Trophoblast cell (in vitro differentiated cells and primary cell): ENCODE results near the gene CMTM4.

Experiments used
- DNase-seq, 2 donors: peaks; one replicate each; pipeline ENCODE4 v3.0.0-alpha.2; 2016
- H2AFZ ChIP-seq: 2 replicates; pipeline ENCODE4 v1.6.1; 2013; ENCODE audit warnings: low read length, moderate library complexity, mild to moderate bottlenecking; ENCODE audit not compliant: insufficient read depth, poor library complexity
- H2AK5ac ChIP-seq: 2 replicates; pipeline ENCODE4 v1.6.1; 2013; ENCODE audit warnings: mild to moderate bottlenecking, low read length
- H2BK120ac ChIP-seq: 2 replicates; pipeline ENCODE4 v1.6.1; 2013; ENCODE audit warnings: low read length, mild to moderate bottlenecking, moderate library complexity; ENCODE audit not compliant: insufficient read depth, poor library complexity
- H2BK12ac ChIP-seq: 2 replicates; pipeline ENCODE4 v1.6.1; 2013; ENCODE audit warnings: mild to moderate bottlenecking, low read length, moderate library complexity
- H2BK5ac ChIP-seq: 2 replicates; pipeline ENCODE4 v1.6.1; 2013; ENCODE audit warnings: low read length, low read depth, moderate library complexity, mild to moderate bottlenecking; ENCODE audit not compliant: poor library complexity
- H3K14ac ChIP-seq: 2 replicates; pipeline ENCODE4 v1.6.1; 2013; ENCODE audit warnings: mild to moderate bottlenecking, low read length
- H3K18ac ChIP-seq: 2 replicates; pipeline ENCODE4 v1.6.1; 2013; ENCODE audit warnings: mild to moderate bottlenecking, low read length
- H3K23ac ChIP-seq: 2 replicates; pipeline ENCODE4 v1.6.1; 2013; ENCODE audit warnings: low read length
- H3K27ac ChIP-seq: 2 replicates; pipeline ENCODE4 v1.5.1; 2013; ENCODE audit warnings: low read depth, mild to moderate bottlenecking, inconsistent platforms, low read length, moderate library complexity
- H3K27me3 ChIP-seq: 2 replicates; pipeline ENCODE4 v1.6.1; 2013; ENCODE audit warnings: inconsistent platforms, mild to moderate bottlenecking, low read length, moderate library complexity; ENCODE audit not compliant: insufficient read depth
- H3K36me3 ChIP-seq, 2 experiments: 1 replicate in 1 of 2; 2 replicates in 1 of 2; pipeline ENCODE4 v1.6.1; 2013; ENCODE audit warnings: low read length in 2 of 2, mild to moderate bottlenecking in 2 of 2, moderate library complexity in 1 of 2; ENCODE audit not compliant: insufficient read depth in 2 of 2, control insufficient read depth in 1 of 2
- H3K4ac ChIP-seq: 2 replicates; pipeline ENCODE4 v1.6.1; 2013; ENCODE audit warnings: low read depth, mild to moderate bottlenecking, low read length, moderate library complexity
- H3K4me1 ChIP-seq, 2 experiments: 1 replicate in 1 of 2; 2 replicates in 1 of 2; pipeline ENCODE4 v1.6.1; 2013; ENCODE audit warnings: low read length in 2 of 2, mild to moderate bottlenecking in 2 of 2, moderate library complexity in 1 of 2; ENCODE audit not compliant: insufficient read depth in 2 of 2, control insufficient read depth in 1 of 2
- H3K4me2 ChIP-seq: 2 replicates; pipeline ENCODE4 v1.6.1; 2013; ENCODE audit warnings: inconsistent platforms, mild to moderate bottlenecking, low read length, moderate library complexity
- H3K4me3 ChIP-seq: 2 replicates; pipeline ENCODE4 v1.5.1; 2013; ENCODE audit warnings: mild to moderate bottlenecking, low read depth, low read length, inconsistent platforms
- H3K79me1 ChIP-seq: one replicate; pipeline ENCODE4 v1.6.1; 2013; ENCODE audit warnings: low read length
- H3K79me2 ChIP-seq: 2 replicates; pipeline ENCODE4 v1.6.1; 2013; ENCODE audit warnings: low read length, mild to moderate bottlenecking; ENCODE audit not compliant: control insufficient read depth, insufficient read depth, poor library complexity
- H3K9ac ChIP-seq: 2 replicates; pipeline ENCODE4 v1.6.1; 2013; ENCODE audit warnings: mild to moderate bottlenecking, low read length
- H3K9me3 ChIP-seq: 2 replicates; pipeline ENCODE4 v1.6.1; 2013; ENCODE audit warnings: low read depth, mild to moderate bottlenecking, control low read depth, inconsistent platforms, low read length; ENCODE audit not compliant: insufficient read depth
- H4K12ac ChIP-seq: 2 replicates; pipeline ENCODE4 v1.6.1; 2013; ENCODE audit warnings: low read depth, mild to moderate bottlenecking, low read length, moderate library complexity
- H4K8ac ChIP-seq: 2 replicates; pipeline ENCODE4 v1.6.1; 2013; ENCODE audit warnings: low read depth, mild to moderate bottlenecking, low read length, moderate library complexity
- H4K91ac ChIP-seq: one replicate; pipeline ENCODE4 v1.6.1; 2013; ENCODE audit warnings: low read depth, mild to moderate bottlenecking, low read length, moderate library complexity
- WGBS: extraction: QIAGEN DNeasy Blood & Tissue Kit; methylation state at CpG from one replicate; pipeline ENCODE4 v1.1.7; 2013; ENCODE audit warnings: missing lambda C conversion rate; ENCODE audit not compliant: insufficient read length, insufficient coverage; ENCODE audit errors: extremely low coverage; 5-methylcytosine and 5-hydroxymethylcytosine counted together

CMTM4 gene

DNA sequence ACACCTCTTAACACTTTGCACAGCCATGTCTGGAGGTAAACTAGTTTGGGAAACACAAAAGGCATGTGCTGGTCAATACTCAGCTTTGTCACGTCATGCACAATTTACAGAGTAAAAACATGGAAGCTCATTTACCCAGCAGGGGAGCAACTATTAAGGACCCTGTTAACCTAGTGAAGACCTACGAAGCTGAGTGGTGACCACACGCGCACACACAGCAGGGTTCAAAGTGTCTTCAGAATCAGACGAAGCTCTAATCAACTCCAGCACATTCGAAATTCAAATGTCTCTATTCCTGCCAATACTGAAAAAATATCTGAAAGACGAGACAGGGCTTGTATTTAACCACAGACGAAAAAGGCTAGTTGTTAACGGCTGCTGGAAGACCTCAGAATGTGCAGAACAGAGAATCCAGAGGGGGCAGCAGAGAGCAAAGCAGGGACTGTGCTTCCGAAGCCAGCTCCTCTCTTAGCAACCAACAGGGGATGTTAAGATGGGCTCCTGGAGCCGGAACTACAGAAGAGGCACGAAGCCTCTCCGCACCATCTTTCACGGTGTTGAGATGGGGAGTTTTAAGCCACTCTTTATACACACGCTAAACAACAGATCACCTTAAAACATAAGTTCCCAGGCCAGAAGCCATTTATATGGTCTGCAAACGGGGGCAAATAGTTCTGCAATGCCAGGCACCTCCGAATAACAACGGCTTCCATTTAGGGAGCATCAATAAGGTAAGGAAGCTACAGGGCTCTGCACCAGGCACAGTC, 45.7 kb downstream of the CMTM4 start:
- Histone ChIP-seq H3K4me2 (peak overlapping the region; percentile 59), H2BK120ac (no peak overlapping the region), H3K9ac (peak overlapping the region; percentile 41), H3K23ac (no peak overlapping the region), H2AK5ac (no peak overlapping the region), H3K27me3 (no peaks in the 10 kb centered on the region), H3K4me3 (no peak overlapping the region), H3K27ac (no peak overlapping the region), H3K4ac (no peak overlapping the region), H2AFZ (no peak overlapping the region), H3K79me1 (no peaks in the 10 kb centered on the region), H3K9me3 (no peaks in the 10 kb centered on the region), H3K79me2 (no peaks in the 10 kb centered on the region), H3K18ac (no peak overlapping the region), H2BK12ac (no peak overlapping the region), H3K14ac (no peak overlapping the region), H2BK5ac (no peak overlapping the region), H3K4me1 (peaks cover 0 to 4% of the 10 kb centered on the region in 2 experiments), H4K8ac (no peak overlapping the region), H4K12ac (no peak overlapping the region), H4K91ac (no peak overlapping the region), H3K36me3 (no peaks in the 10 kb centered on the region)
- DNase-seq: peak; percentile 77 to 93
- WGBS: no CpG with 5 or more reads among the region's 18 CpGs

DNA sequence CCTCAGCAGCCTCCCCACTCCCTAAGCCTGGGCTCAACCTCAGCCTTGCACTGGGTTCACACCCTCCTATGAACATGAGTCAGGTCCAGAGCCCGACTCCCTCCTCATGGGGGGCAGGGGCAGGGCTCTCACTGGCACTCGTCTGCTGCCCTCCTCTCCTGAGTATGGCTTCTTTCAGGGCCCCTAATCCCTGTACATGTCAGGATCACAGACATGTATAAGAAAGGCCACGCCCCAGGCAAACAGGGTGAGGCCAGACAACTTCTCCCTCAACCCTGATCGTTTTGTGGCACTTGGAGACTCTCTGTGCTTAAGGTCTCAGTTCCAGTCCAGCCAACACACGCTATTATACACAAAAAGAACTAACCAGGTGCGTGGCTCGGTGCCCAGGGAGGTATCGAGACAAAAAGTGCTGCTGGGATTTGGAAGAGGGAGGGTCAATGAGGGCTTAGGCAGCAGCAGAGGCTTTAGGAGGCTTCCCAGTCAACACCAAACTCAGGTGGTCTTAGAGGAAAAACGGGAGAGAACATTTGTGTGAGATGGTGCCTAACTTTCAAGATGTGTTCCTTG, 46.8 kb downstream of the CMTM4 start:
- H4K12ac ChIP-seq: no peak overlapping the region
- H2BK120ac ChIP-seq: no peak overlapping the region
- no peaks in the 10 kb centered on the region for H3K27me3 ChIP-seq
- no peak overlapping the region for H2BK12ac ChIP-seq
- H3K4me1 ChIP-seq: peaks cover 0 to 4% of the 10 kb centered on the region in 2 experiments
- H3K79me1 ChIP-seq: no peaks in the 10 kb centered on the region
- no peak overlapping the region for H3K18ac ChIP-seq
- H3K23ac ChIP-seq: no peak overlapping the region
- no peaks in the 10 kb centered on the region for H3K36me3 ChIP-seq
- H2AFZ ChIP-seq: no peak overlapping the region
- H3K4ac ChIP-seq: no peak overlapping the region
- H2AK5ac ChIP-seq: no peak overlapping the region
- peak overlapping the region; percentile 63 for H3K9ac ChIP-seq
- no peak overlapping the region for H2BK5ac ChIP-seq
- no peak overlapping the region for H4K91ac ChIP-seq
- H3K27ac ChIP-seq: no peak overlapping the region
- H3K4me2 ChIP-seq: no peak overlapping the region
- no peak overlapping the region for H4K8ac ChIP-seq
- no peaks in the 10 kb centered on the region for H3K79me2 ChIP-seq
- no CpG with 5 or more reads among the region's 9 CpGs for WGBS
- no peaks in the 10 kb centered on the region for H3K9me3 ChIP-seq
- H3K4me3 ChIP-seq: no peak overlapping the region
- no peak overlapping the region for H3K14ac ChIP-seq
- DNase-seq: no peak

DNA sequence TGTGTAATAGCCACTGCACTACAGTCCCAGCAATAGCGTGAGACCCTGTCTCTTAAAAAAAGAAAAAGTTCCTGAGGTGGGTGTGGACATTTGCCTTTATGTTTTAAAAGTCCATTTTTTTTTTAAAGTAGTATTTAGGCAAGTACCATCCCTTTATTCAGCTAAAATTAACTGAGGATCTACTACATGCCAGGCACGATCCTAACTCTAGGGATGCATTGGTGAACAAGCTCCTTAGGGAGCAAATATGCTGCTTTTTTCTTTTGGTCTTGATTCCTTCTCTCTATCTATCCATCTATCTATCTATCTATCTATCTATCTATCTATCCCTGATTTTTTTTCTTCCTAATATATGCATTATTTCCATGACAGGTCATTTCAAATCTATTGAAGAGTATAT, 47.4 kb downstream of the CMTM4 start:
- Histone ChIP-seq H2BK120ac (no peak overlapping the region), H2AK5ac (no peak overlapping the region), H2BK5ac (no peak overlapping the region), H3K27ac (no peak overlapping the region), H3K4ac (no peak overlapping the region), H3K18ac (no peak overlapping the region), H3K4me1 (peaks cover 0 to 4% of the 10 kb centered on the region in 2 experiments), H2BK12ac (no peak overlapping the region), H4K91ac (no peak overlapping the region), H3K9me3 (no peaks in the 10 kb centered on the region), H3K79me2 (no peaks in the 10 kb centered on the region), H4K8ac (no peak overlapping the region), H3K79me1 (no peaks in the 10 kb centered on the region), H3K27me3 (no peaks in the 10 kb centered on the region), H2AFZ (no peak overlapping the region), H3K36me3 (no peaks in the 10 kb centered on the region), H3K4me2 (no peak overlapping the region), H3K9ac (no peak overlapping the region), H3K4me3 (no peak overlapping the region), H4K12ac (no peak overlapping the region), H3K23ac (no peak overlapping the region), H3K14ac (no peak overlapping the region)
- no CpG with 5 or more reads among the region's 2 CpGs for WGBS
- DNase-seq: no peak

DNA sequence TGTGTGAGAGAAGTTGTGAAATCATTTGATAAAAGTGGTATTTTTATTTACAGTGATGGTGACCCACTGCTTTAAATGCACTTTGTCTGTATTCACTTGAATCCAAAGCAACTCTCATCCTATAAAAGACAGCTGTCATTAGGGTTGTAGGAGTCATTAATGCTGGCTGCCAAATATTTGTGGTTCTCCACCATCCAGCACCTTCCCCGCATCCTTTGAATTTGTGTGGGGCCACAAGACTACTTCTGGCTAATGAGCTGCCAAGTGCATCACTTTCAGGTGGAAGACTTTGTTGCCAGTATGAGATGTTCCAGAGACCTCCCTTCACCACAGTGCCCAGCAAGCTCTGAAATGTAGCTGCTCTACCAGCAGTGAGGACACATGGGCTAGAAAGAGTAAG, 48.7 kb downstream of the CMTM4 start:
- H3K27me3 ChIP-seq: no peaks in the 10 kb centered on the region
- H2AFZ ChIP-seq: no peak overlapping the region
- H3K36me3 ChIP-seq: no peaks in the 10 kb centered on the region
- no peak overlapping the region for H3K14ac ChIP-seq
- no peak overlapping the region for H2AK5ac ChIP-seq
- no peak overlapping the region for H4K12ac ChIP-seq
- H3K23ac ChIP-seq: no peak overlapping the region
- H3K79me2 ChIP-seq: no peaks in the 10 kb centered on the region
- H3K4ac ChIP-seq: no peak overlapping the region
- H3K27ac ChIP-seq: no peak overlapping the region
- no peaks in the 10 kb centered on the region for H3K79me1 ChIP-seq
- peaks cover 0 to 4% of the 10 kb centered on the region in 2 experiments for H3K4me1 ChIP-seq
- no peak overlapping the region for H3K4me2 ChIP-seq
- WGBS: no CpG with 5 or more reads among the region's 1 CpG
- no peak overlapping the region for H3K4me3 ChIP-seq
- no peak overlapping the region for H2BK12ac ChIP-seq
- no peak overlapping the region for H2BK120ac ChIP-seq
- H4K8ac ChIP-seq: no peak overlapping the region
- no peaks in the 10 kb centered on the region for H3K9me3 ChIP-seq
- no peak overlapping the region for H3K18ac ChIP-seq
- no peak for DNase-seq
- no peak overlapping the region for H2BK5ac ChIP-seq
- H3K9ac ChIP-seq: no peak overlapping the region
- H4K91ac ChIP-seq: no peak overlapping the region
